HG03064 (cell line): ENCODE results near the gene C14orf180.
"Not testable (repeated sequence)": the region's sequence is repeated elsewhere in the genome, so short reads cannot be mapped to it uniquely, and the experiment has no call there.

Source experiments
- ATAC-seq: cut with Tn5 transposase; IDR thresholded peaks from one replicate; pipeline ENCODE4 v1.9.1; 2021; ENCODE audit warnings: low read depth; ENCODE audit not compliant: unreplicated experiment

The C14orf180 gene

GRCh38 chr14:104576232-104576969 lies 3.2 kb upstream of the C14orf180 start:
- ATAC-seq, result no peak

GRCh38 chr14:104576970-104577332 lies 2.6 kb upstream of the C14orf180 start:
- no peak for ATAC-seq

GRCh38 chr14:104577426-104577825 lies 2.1 kb upstream of the C14orf180 start:
- ATAC-seq, result no peak

DNA sequence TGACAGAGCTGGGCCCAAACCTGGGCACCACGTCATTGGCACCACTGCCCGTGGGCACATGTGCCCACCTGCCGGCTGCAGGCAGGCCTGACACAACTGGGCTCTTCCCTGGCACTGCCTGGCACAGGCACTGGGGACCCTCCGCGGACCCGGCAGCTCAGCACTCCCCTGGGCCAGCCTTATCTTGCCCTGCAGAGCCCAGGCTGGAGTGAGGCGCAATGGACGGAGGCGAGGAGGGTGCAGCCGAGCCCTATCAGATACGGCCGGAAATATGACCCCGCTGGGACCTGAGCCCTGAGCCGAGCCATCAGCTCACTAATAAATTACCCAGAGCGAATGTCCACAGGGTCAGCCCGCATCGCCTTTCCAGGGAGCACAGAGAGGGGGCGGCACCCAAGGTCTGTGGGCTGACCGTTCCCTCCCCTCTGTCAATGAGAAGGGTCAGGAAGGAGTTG lies 1.7 kb upstream of the C14orf180 start:
- ATAC-seq, result no peak

DNA sequence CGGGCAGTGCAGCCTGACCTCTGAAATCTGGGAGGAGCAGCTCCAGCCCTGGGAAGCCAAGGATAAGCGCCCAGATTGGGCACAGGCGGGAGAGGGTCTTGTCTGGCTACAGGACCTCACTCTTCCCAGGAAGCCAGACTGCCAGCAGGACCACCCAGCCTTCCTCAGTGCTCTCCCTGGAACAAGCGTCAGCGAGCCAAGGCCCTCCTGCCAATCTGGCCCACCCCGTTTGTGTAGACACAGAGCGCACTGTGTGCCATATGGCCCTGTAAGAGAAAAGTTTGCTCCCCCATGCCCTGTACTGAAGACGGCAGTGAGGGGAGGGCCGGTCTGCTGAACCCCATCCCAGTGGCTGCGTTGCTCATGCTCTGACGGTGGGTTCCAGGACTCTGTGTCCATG lies 1.2 kb upstream of the C14orf180 start:
- ATAC-seq, result no peak

- ATAC-seq, result not testable (repeated sequence)
Measured at GRCh38 chr14:104579939-104580338, 375 bp downstream of the C14orf180 start.

GRCh38 chr14:104580961-104581360 lies 1.4 kb downstream of the C14orf180 start:
- ATAC-seq, result no peak

- ATAC-seq, result no peak
Measured at GRCh38 chr14:104581521-104581920, 2.0 kb downstream of the C14orf180 start.

DNA sequence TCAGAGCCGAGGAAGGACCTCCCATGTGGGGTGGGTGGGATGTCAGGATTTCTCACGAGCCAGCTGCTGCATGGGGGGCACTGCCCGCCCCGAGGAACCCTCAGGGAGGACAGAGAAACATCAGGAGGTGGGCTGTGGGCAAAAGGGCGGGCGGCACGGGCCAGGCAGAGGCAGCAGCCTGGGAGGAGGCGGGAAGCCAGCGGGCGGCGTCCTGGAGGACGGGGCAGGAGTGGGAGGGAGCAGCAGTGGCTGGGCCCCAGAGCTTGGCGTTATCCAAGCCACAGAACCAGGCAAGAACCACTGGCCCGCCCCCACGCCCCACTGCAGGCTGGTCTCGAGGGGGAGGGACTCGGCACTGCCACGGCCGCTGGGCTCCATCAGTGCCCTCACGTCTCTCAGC lies 2.4 kb downstream of the C14orf180 start:
- ATAC-seq, result no peak

- no peak for ATAC-seq
Measured at GRCh38 chr14:104582662-104583061, 3.1 kb downstream of the C14orf180 start.

GRCh38 chr14:104583424-104584306 lies 4.1 kb downstream of the C14orf180 start:
- no peak for ATAC-seq

DNA sequence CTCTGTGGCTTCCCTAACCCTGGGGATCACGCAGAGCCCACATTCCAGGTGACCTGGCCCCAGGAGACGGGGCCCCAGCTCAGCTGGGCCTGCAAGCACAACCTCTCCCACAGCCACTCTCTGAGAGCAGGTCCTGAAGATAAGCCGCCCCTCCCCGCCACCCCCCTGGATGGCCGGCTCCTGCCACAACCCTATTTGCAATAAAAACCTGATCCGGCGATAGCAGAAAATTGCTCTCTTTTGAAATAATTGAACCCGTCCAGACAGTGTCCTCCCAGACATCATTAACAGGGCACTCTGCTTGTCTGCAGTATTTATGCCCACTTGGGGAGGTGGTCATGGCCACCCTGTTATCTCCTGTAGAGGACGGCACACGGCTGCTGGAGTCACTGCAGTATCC lies 5.0 kb downstream of the C14orf180 start:
- ATAC-seq, result no peak

- no peak for ATAC-seq
Measured at GRCh38 chr14:104585966-104586697, 6.6 kb downstream of the C14orf180 start.

DNA sequence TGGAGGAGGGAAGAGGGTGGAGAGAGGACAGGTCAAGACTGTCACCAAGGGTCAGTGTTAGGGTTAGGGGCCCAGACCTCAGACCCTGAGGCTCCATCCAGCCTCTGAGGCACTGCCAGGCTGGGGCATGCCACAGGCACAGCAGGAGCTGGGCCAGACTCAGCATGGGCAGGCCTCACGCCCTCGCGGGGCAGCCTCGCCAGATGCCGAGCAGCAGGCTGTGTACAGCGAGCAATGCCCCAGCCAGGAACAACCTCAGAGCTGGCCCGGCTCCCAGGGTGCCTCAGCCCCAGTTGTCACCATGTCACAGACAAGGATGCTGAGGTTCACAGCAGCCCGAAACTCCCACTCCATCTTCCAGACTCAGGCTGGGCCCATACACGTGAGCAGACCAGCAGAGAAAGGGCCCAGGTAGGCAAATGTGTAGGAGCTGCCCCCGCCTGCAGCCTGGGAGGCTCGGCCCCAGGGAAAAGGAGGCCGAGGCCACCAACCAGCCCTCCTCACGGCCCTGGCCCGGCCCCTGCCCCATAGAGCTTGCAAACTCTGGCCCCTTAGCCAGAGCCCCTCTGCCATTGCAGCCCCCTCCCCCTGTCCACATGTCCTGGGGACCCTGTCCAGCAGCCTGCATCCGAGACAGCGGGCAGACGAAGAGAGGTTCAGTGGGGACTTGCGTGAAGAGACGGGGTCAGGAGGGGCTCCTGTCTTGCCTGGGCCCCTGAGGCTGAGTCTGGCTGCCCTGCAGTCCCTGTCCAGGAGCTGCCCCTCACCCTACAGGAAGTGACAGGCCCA lies 7.5 kb downstream of the C14orf180 start:
- ATAC-seq, result no peak

GRCh38 chr14:104587641-104588040 lies 8.1 kb downstream of the C14orf180 start:
- ATAC-seq, result no peak

GRCh38 chr14:104588066-104588857 lies 8.7 kb downstream of the C14orf180 start:
- no peak for ATAC-seq

GRCh38 chr14:104589338-104590195 lies 10.0 kb downstream of the C14orf180 start:
- no peak for ATAC-seq

DNA sequence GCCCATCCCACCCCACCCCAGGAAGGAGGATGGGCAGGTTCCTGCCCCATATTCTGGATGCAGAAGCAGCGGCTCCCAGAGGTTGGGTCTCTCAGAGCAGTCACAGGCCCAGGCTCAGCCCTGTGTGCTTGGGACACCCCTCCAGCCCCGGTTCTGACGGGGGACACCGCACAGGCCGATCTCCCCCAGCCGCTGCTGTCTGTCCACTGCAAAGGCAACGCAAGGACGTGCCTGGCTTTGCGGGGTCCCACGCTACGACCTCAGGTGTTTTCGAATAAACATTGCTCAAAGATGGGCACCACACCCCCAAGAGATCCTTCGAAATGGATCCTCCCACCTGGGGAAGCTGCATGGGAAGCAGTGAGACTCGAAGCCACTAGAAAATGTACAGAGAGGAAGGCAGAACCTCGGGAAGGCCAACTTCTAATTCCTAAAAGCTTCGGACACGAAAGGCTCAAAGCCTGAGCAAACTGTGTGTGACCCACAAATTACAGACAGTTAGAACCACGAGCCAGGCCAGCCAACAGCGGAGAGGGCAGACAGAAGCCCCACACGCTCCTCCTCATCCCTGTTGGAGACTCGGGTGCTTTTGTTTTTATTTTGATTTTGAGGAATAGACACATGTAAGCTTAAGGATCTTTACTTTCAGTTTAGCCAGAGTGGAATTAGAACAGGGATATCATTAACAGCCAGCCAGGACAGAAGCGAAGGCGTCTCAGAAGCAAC lies 10.8 kb downstream of the C14orf180 start:
- ATAC-seq, result no peak
